ENCODE results near the gene USP35. TPM values are rescaled to one million over a fixed set of nuclear protein-coding genes. Genes with fewer than 3 reads are reported as not detected.

Gene USP35
- total RNA-seq, 6 experiments from 2014 or later, result 5.3 to 10.1 (median 7.9) TPM

DNA sequence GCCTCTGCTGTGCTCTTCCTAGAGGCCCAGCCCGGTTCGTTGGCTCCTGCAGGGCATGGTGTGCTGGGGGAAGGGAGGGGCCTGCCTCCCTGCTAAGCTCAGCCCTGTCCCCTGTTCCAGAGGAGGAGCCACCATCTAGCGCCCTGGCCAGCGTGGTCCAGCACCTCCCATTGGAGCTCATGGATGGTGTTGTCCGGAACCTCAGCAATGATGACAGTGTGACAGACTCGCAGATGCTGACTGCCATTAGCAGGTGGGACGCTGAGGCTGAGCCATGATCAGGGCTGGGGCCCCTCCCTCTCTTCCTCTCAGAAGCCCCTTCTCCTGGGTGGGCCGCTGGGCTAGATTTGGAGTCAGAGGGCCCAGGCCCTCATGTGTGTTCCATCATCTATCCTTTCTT is 9.1 kb downstream of the USP35 start:
- no peak for TF ChIP-seq POLR2A (IDR thresholded peaks at IDR 0.05)
- TF ChIP-seq, protein P1, sequence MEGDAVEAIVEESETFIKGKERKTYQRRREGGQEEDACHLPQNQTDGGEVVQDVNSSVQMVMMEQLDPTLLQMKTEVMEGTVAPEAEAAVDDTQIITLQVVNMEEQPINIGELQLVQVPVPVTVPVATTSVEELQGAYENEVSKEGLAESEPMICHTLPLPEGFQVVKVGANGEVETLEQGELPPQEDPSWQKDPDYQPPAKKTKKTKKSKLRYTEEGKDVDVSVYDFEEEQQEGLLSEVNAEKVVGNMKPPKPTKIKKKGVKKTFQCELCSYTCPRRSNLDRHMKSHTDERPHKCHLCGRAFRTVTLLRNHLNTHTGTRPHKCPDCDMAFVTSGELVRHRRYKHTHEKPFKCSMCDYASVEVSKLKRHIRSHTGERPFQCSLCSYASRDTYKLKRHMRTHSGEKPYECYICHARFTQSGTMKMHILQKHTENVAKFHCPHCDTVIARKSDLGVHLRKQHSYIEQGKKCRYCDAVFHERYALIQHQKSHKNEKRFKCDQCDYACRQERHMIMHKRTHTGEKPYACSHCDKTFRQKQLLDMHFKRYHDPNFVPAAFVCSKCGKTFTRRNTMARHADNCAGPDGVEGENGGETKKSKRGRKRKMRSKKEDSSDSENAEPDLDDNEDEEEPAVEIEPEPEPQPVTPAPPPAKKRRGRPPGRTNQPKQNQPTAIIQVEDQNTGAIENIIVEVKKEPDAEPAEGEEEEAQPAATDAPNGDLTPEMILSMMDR (IDR thresholded peaks at IDR 0.05), result no peak
- no peak overlapping the region for H3K27ac ChIP-seq
- ATAC-seq, result no peak
- no peaks in the 10 kb centered on the region for H3K27me3 ChIP-seq
- DNase-seq, result no peak
- peaks cover 0 to 9% (median 2%) of the 10 kb centered on the region in 4 donors for H3K36me3 ChIP-seq
- intact Hi-C loops (cut with DNase I), result no loop called here
- WGBS (ENCODE audit: insufficient coverage, low coverage, low lambda C conversion rate, missing lambda C conversion rate), result no CpG with 5 or more reads among the region's 8 CpGs
- H3K4me1 ChIP-seq, result peaks cover 0 to 6% (median 0%) of the 10 kb centered on the region in 4 donors
- no peaks in the 10 kb centered on the region for H3K9me3 ChIP-seq
- no peak overlapping the region for H3K4me3 ChIP-seq

DNA sequence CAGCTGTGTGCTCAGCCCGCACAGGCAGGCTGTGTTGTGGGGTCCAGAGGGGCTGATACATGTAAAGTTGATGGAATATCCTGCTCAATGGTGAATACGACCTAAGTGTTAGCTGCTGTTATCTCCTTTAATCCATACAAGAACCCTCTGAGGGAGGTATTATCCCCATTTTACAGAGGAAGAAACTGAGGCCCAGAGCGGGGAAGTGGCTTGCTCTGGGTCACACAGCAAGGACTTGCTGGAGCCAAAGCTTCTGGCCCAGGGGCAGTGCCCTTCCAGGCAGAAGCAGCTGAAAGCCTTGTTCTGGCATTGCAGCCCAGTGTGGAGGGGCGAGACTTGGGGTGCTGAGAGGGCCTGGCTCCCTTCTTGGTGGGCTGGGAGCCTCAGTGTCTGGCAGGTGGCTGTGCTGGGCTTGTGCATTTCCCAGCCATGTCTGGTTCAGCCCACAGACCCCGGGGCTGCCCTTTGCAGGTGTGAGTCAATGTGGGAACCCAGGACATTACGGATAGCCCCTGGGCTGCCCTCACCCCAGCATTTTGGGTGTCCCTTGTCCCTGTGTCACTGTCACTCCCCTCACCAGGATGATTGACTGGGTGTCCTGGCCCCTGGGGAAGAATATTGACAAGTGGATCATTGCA is 10.4 kb downstream of the USP35 start:
- Histone ChIP-seq H3K27me3 (no peaks in the 10 kb centered on the region), H3K9me3 (no peaks in the 10 kb centered on the region), H3K36me3 (peaks cover 0 to 9% (median 2%) of the 10 kb centered on the region in 4 donors), H3K4me3 (no peak overlapping the region), H3K4me1 (peaks cover 0 to 2% (median 0%) of the 10 kb centered on the region in 4 donors), H3K27ac (no peak overlapping the region)
- ATAC-seq (no peak), DNase-seq (no peak)
- intact Hi-C loops (cut with DNase I), result no loop called here
- TF ChIP-seq POLR2A (IDR thresholded peaks at IDR 0.05), result no peak
- TF ChIP-seq, protein P1 (IDR thresholded peaks at IDR 0.05), result no peak
- 83% methylated on average over 2 of the region's 6 CpGs for WGBS (ENCODE audit: insufficient coverage, low coverage, low lambda C conversion rate, missing lambda C conversion rate)

DNA sequence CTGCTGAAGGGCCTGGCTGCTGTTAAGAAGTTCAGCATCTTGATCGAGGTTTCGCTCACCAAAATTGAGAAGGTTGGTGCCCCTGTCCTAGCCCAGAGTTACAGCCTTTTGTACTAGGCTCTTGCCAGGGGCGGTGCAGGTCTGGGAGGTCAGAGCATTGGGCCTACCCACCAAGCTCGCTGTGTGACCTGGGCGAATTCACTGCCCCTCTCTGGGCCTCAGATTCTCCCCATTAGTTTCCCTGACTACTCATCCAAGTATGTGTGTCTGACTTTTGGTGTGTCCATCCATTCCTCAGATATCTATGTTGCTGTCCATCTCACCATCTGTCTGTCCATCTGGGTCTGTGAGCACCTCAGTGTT is 10.9 kb downstream of the USP35 start:
- peaks cover 0 to 9% (median 2%) of the 10 kb centered on the region in 4 donors for H3K36me3 ChIP-seq
- WGBS (ENCODE audit: insufficient coverage, low coverage, low lambda C conversion rate, missing lambda C conversion rate), result 100% methylated on average over 1 of the region's 5 CpGs
- intact Hi-C loops (cut with DNase I), result no loop called here
- H3K9me3 ChIP-seq, result no peaks in the 10 kb centered on the region
- H3K4me3 ChIP-seq, result no peak overlapping the region
- no peaks in the 10 kb centered on the region for H3K27me3 ChIP-seq
- ATAC-seq (no peak), DNase-seq (no peak)
- H3K27ac ChIP-seq, result no peak overlapping the region
- peaks cover 0 to 2% (median 0%) of the 10 kb centered on the region in 4 donors for H3K4me1 ChIP-seq
- TF ChIP-seq POLR2A (IDR thresholded peaks at IDR 0.05), result no peak
- TF ChIP-seq, protein P1 (IDR thresholded peaks at IDR 0.05), result no peak

DNA sequence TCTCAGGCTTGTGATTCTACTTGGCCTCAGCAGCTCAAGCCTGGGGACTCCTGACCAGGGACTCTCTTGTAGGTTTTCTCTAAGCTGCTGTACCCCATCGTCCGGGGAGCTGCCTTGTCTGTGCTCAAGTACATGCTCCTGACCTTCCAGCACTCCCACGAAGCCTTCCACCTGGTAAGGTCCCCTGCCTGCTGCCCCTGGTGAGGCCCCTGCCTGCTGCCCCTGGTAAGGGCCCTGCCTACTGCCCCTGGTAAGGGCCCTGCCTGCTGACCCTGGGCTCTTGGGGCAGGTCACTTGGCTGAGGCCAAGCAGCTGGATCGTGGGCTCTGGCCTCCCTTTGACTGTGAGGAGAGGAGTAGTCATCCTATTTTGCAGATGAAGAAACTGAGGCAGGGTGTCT is 11.3 kb downstream of the USP35 start:
- intact Hi-C loops (cut with DNase I), result no loop called here
- ATAC-seq (no peak), DNase-seq (no peak)
- Histone ChIP-seq H3K4me1 (peaks cover 0 to 2% (median 0%) of the 10 kb centered on the region in 4 donors), H3K27me3 (no peaks in the 10 kb centered on the region), H3K9me3 (no peaks in the 10 kb centered on the region), H3K36me3 (peaks cover 0 to 12% (median 2%) of the 10 kb centered on the region in 4 donors), H3K4me3 (no peak overlapping the region), H3K27ac (no peak overlapping the region)
- WGBS (ENCODE audit: insufficient coverage, low coverage, low lambda C conversion rate, missing lambda C conversion rate), result no CpG with 5 or more reads among the region's 4 CpGs
- TF ChIP-seq, protein P1 (IDR thresholded peaks at IDR 0.05), result no peak
- TF ChIP-seq POLR2A (IDR thresholded peaks at IDR 0.05), result no peak
